Kidney (tissue), 14 donors: Measurements from ENCODE around the gene MXI1. TPM values are rescaled to one million over a fixed set of nuclear protein-coding genes. Genes with fewer than 3 reads are reported as not detected.
A peak's percentile ranks its signal among the peaks of the same experiment; 100 is the strongest.

Source experiments
- DNase-seq, 5 donors: peaks; one replicate each; pipeline ENCODE4 v3.0.0-alpha.2; 2013 to 2020
- FAIRE-seq: peaks from 2 replicates; lab custom pipeline; 2012; peaks lifted over from hg19 to GRCh38; lab: Jason Lieb, UNC
- H3K27ac ChIP-seq, 2 donors: one replicate each; pipeline ENCODE4 v1.7.0; 2013; ENCODE audit warnings: low read depth in 2 of 2, low read length in 2 of 2, inconsistent platforms in 1 of 2
- H3K27me3 ChIP-seq: one replicate; pipeline ENCODE4 v1.7.1; 2013; ENCODE audit warnings: low read length, inconsistent platforms; ENCODE audit not compliant: control insufficient read depth, insufficient read depth
- H3K36me3 ChIP-seq, 3 donors: one replicate each; pipeline versions ENCODE4 v1.7.0 to v1.7.1; 2013; ENCODE audit warnings: low read length in 3 of 3, control low read depth in 1 of 3, inconsistent platforms in 1 of 3; ENCODE audit not compliant: insufficient read depth in 3 of 3, control insufficient read depth in 2 of 3
- H3K4me1 ChIP-seq, 3 donors: one replicate each; pipeline versions ENCODE4 v1.7.0 to v1.7.1; 2013; ENCODE audit warnings: low read length in 3 of 3, inconsistent platforms in 1 of 3, low read depth in 1 of 3; ENCODE audit not compliant: control insufficient read depth in 2 of 3, insufficient read depth in 2 of 3
- H3K4me3 ChIP-seq, 3 donors: one replicate each; pipeline versions ENCODE4 v1.7.0 to v1.8.1; 2013; ENCODE audit warnings: low read length in 3 of 3, control low read depth in 1 of 3, inconsistent platforms in 1 of 3
- H3K9ac ChIP-seq, 3 donors: one replicate each; pipeline versions ENCODE4 v1.7.0 to v1.7.1; 2013; ENCODE audit warnings: low read length in 3 of 3, control low read depth in 1 of 3, inconsistent platforms in 1 of 3
- H3K9me3 ChIP-seq, 3 donors: one replicate each; pipeline versions ENCODE4 v1.7.0 to v1.7.1; 2013; ENCODE audit warnings: low read length in 3 of 3, control low read depth in 1 of 3, inconsistent platforms in 1 of 3; ENCODE audit not compliant: control insufficient read depth in 2 of 3, insufficient read depth in 1 of 3
- CTCF ChIP-seq: IDR thresholded peaks from 3 replicates; pipeline ENCODE4 v1.5.1; 2012; ENCODE audit warnings: mild to moderate bottlenecking, moderate library complexity, borderline replicate concordance; ENCODE audit not compliant: insufficient read depth; ENCODE audit errors: extremely low read depth
- intact Hi-C: fragments of 100-400 bp; cut with DNase I; formaldehyde crosslinking; loops from one replicate; pipeline ENCODE4 v1.11.1; 2022
- polyA plus RNA-seq: library from polyadenylated mRNA; stranded (reverse); fragments of 350-450 nt; fragmentation: Illumina TruSeq; extraction: RNeasy Lipid Tissue Mini Kit (QIAGEN cat#74804); gene quantifications from one replicate; pipeline ENCODE4 v1.2.3, GENCODE V29; 2014; ENCODE audit warnings: low read depth, low replicate concordance; ENCODE audit not compliant: insufficient read depth
- total RNA-seq: library from RNA; stranded (reverse); fragmentation: NEBNext Ultra II Directional; extraction: Animal tissue kit (Norgen Biotek cat#: 25700); gene quantifications from one replicate; pipeline ENCODE4 v1.2.1, GENCODE V29; 2021
- donor health status: control.
- donor health status: control.
- donor health status: control.
- donor health status: control.
- donor health status: control.
- donor health status: DM: yes; HTN: yes; CAD: no.
- donor health status: Normal renal cell carcinoma (clear cell type).

Gene MXI1
- total and polyA plus RNA-seq, 2 donors from 2014 or later, result 27.6 to 29.0 TPM

- H3K9me3 ChIP-seq, result no peaks in the 10 kb centered on the region
- H3K36me3 ChIP-seq, result no peaks in the 10 kb centered on the region
- H3K27me3 ChIP-seq, result no peaks in the 10 kb centered on the region
- TF ChIP-seq CTCF, result no peak
- H3K4me3 ChIP-seq, result no peak overlapping the region
- FAIRE-seq (no peak), DNase-seq (no peak)
- H3K9ac ChIP-seq, result no peak overlapping the region
- H3K27ac ChIP-seq, result no peak overlapping the region
- intact Hi-C loops, result no loop called here
- peaks cover 0 to 7% (median 0%) of the 10 kb centered on the region in 3 donors for H3K4me1 ChIP-seq
Observed at GRCh38 chr10:110216942-110217661, 9.7 kb downstream of the MXI1 start.

- Histone ChIP-seq H3K9me3 (no peaks in the 10 kb centered on the region), H3K4me1 (peaks cover 0 to 7% (median 0%) of the 10 kb centered on the region in 3 donors), H3K36me3 (no peaks in the 10 kb centered on the region), H3K9ac (no peak overlapping the region), H3K4me3 (no peak overlapping the region), H3K27ac (no peak overlapping the region), H3K27me3 (no peaks in the 10 kb centered on the region)
- no peak for TF ChIP-seq CTCF
- DNase-seq, result no peak
- no peak for FAIRE-seq
- intact Hi-C loops, result no loop called here
Observed at GRCh38 chr10:110217662-110218008, 10.2 kb downstream of the MXI1 start.

- intact Hi-C loops, result no loop called here
- H3K9me3 ChIP-seq, result no peaks in the 10 kb centered on the region
- H3K36me3 ChIP-seq, result no peaks in the 10 kb centered on the region
- FAIRE-seq (no peak), DNase-seq (peak in 1 of 5 donors; percentile 32)
- no peaks in the 10 kb centered on the region for H3K27me3 ChIP-seq
- no peak overlapping the region for H3K4me3 ChIP-seq
- peaks cover 0 to 7% (median 0%) of the 10 kb centered on the region in 3 donors for H3K4me1 ChIP-seq
- TF ChIP-seq CTCF, result no peak
- H3K9ac ChIP-seq, result no peak overlapping the region
- H3K27ac ChIP-seq, result no peak overlapping the region
Observed at GRCh38 chr10:110218632-110219031, 11.2 kb downstream of the MXI1 start.
